ENCODE measurements around the gene CCDC73. TPM values are rescaled to one million over a fixed set of nuclear protein-coding genes. Genes with fewer than 3 reads are reported as not detected.
"Not testable (repeated sequence)": the region's sequence is repeated elsewhere in the genome, so short reads cannot be mapped to it uniquely, and the experiment has no call there.

Gene CCDC73
- total RNA-seq, 1 experiment from 2014 or later = 0.04 TPM

GRCh38 chr11:32615422-32615821 is 179.0 kb downstream of the CCDC73 start:
- H3K9ac ChIP-seq (ENCODE audit: low read length) = no peak overlapping the region
- intact Hi-C loops (cut with micrococcal nuclease) = loop anchor here (1.0 to 10.0 kb wide), 4 partner anchors 89 to 293 kb away; no protein-coding TSS in a partner anchor
- no peaks in the 10 kb centered on the region for H3K4me1 ChIP-seq (ENCODE audit: insufficient read depth, low read length)
- no peak for ATAC-seq
- CTCF ChIA-PET = interaction anchor here (1.3 kb wide), 1 partner anchor 229 kb away, joined by 3 read pairs; no protein-coding TSS in a partner anchor
- BruUV-seq (replicated peaks) = no TSS peak
- TF ChIP-seq EZH2 (IDR thresholded peaks at IDR 0.05; ENCODE audit: low read length, unreplicated experiment) = no peak
- peak; percentile 51; the same call in 1 of the 2 replicates for TF ChIP-seq CTCF (conservative IDR thresholded peaks at IDR 0.05; ENCODE audit: low read depth, low read length)
- no peak overlapping the region for H3K4me3 ChIP-seq (ENCODE audit: low read length)
- no peaks in the 10 kb centered on the region for H3K27me3 ChIP-seq (ENCODE audit: low read length)
- H3K4me2 ChIP-seq (ENCODE audit: low read length) = no peak overlapping the region
- no peaks in the 10 kb centered on the region for H3K36me3 ChIP-seq (ENCODE audit: low read depth, low read length)
- H2AFZ ChIP-seq (ENCODE audit: low read length) = no peak overlapping the region
- H3F3A ChIP-seq (ENCODE audit: low read length, unreplicated experiment) = no peaks in the 10 kb centered on the region
- no peaks in the 10 kb centered on the region for H3K9me2 ChIP-seq (replicated peaks; ENCODE audit: low read length)
- no peaks in the 10 kb centered on the region for H3K79me2 ChIP-seq (ENCODE audit: low read length)
- POLR2A ChIA-PET (ENCODE audit: unreplicated experiment) = no interaction called here
- DNase-seq = peak; percentile 28
- no peaks in the 10 kb centered on the region for H3K9me3 ChIP-seq (ENCODE audit: low read length)
- H4K20me1 ChIP-seq (ENCODE audit: low read length) = no peaks in the 10 kb centered on the region
- no peak overlapping the region for H3K27ac ChIP-seq (ENCODE audit: low read length)

DNA sequence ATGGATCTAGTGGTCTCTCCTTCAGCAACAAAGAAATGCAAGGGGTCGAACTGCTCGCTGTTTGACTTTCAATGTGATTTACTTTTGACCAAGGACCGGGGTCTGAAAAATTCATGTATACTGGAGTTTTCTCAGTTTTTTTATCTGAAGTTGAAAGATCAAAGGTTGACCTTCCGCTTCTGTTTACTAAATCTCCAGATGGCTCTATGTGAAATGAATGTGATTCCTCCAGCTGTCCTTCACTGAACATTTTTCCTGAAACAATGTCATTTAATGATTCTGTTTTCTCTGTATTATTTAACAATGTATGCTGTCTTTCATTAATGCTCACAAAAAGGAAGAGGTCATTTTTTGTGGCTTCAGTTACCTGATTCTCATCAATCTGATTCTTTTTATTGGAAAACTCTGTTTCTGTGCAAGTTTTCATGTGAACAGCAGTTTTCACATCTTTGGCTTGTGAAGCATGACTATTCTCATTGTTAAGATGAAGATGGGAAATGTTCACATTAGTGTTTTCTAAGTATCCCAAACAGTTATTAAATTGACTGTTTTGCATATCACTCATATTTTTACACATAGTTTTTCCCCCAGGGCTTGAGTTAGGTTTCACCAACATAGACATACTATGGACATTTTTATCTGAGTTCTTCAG is 180.8 kb downstream of the CCDC73 start:
- no TSS peak for BruUV-seq (replicated peaks)
- H4K20me1 ChIP-seq (ENCODE audit: low read length) = no peaks in the 10 kb centered on the region
- H3K9ac ChIP-seq (ENCODE audit: low read length) = no peak overlapping the region
- POLR2A ChIA-PET (ENCODE audit: unreplicated experiment) = no interaction called here
- no peaks in the 10 kb centered on the region for H3F3A ChIP-seq (ENCODE audit: low read length, unreplicated experiment)
- DNase-seq (no peak), ATAC-seq (no peak)
- CTCF ChIA-PET = no interaction called here
- no peaks in the 10 kb centered on the region for H3K4me1 ChIP-seq (ENCODE audit: insufficient read depth, low read length)
- TF ChIP-seq EZH2phosphoT487 (IDR thresholded peaks at IDR 0.05; ENCODE audit: borderline replicate concordance, low read length) = no peak
- TF ChIP-seq CTCF (conservative IDR thresholded peaks at IDR 0.05; ENCODE audit: low read depth, low read length) = no peak
- no peak for TF ChIP-seq EZH2 (IDR thresholded peaks at IDR 0.05; ENCODE audit: low read length, unreplicated experiment)
- H3K9me2 ChIP-seq (replicated peaks; ENCODE audit: low read length) = no peaks in the 10 kb centered on the region
- no peak overlapping the region for H3K27ac ChIP-seq (ENCODE audit: low read length)
- no peak overlapping the region for H3K4me3 ChIP-seq (ENCODE audit: low read length)
- H3K9me3 ChIP-seq (ENCODE audit: low read length) = no peaks in the 10 kb centered on the region
- intact Hi-C loops (cut with micrococcal nuclease) = loop anchor here (2.0 to 10.0 kb wide), 2 partner anchors 91 to 291 kb away; no protein-coding TSS in a partner anchor
- H3K27me3 ChIP-seq (ENCODE audit: low read length) = no peaks in the 10 kb centered on the region
- H3K36me3 ChIP-seq (ENCODE audit: low read depth, low read length) = no peaks in the 10 kb centered on the region
- no peaks in the 10 kb centered on the region for H3K79me2 ChIP-seq (ENCODE audit: low read length)
- no peak overlapping the region for H2AFZ ChIP-seq (ENCODE audit: low read length)
- no peak overlapping the region for H3K4me2 ChIP-seq (ENCODE audit: low read length)

GRCh38 chr11:32610797-32611352 is 183.6 kb downstream of the CCDC73 start:
- Histone ChIP-seq H3K9ac (ENCODE audit: low read length) (no peak overlapping the region), H3K27ac (ENCODE audit: low read length) (no peak overlapping the region), H3K4me1 (ENCODE audit: insufficient read depth, low read length) (no peaks in the 10 kb centered on the region), H3K9me2 (replicated peaks; ENCODE audit: low read length) (no peaks in the 10 kb centered on the region), H3K9me3 (ENCODE audit: low read length) (0 out of 2 replicates have a peak, but pooled peaks cover 4% of the 10 kb centered on the region), H2AFZ (ENCODE audit: low read length) (no peak overlapping the region), H3K4me3 (ENCODE audit: low read length) (no peak overlapping the region), H3K79me2 (ENCODE audit: low read length) (no peaks in the 10 kb centered on the region), H4K20me1 (ENCODE audit: low read length) (no peaks in the 10 kb centered on the region), H3F3A (ENCODE audit: low read length, unreplicated experiment) (no peaks in the 10 kb centered on the region), H3K4me2 (ENCODE audit: low read length) (no peak overlapping the region), H3K36me3 (ENCODE audit: low read depth, low read length) (peaks cover 9% of the 10 kb centered on the region), H3K27me3 (ENCODE audit: low read length) (no peaks in the 10 kb centered on the region)
- BruUV-seq (replicated peaks) = no TSS peak
- intact Hi-C loops (cut with micrococcal nuclease) = loop anchor here (10.0 kb wide), 1 partner anchor 94 kb away; no protein-coding TSS in a partner anchor
- ChIA-PET POLR2A (ENCODE audit: unreplicated experiment) (interaction anchor here (0.6 kb wide), 1 partner anchor 77 kb away, joined by 3 read pairs; no protein-coding TSS in a partner anchor), CTCF (no interaction called here)
- DNase-seq (no peak), ATAC-seq (no peak)
- TF ChIP-seq CTCF (conservative IDR thresholded peaks at IDR 0.05; ENCODE audit: low read depth, low read length) (no peak), EZH2phosphoT487 (IDR thresholded peaks at IDR 0.05; ENCODE audit: borderline replicate concordance, low read length) (no peak)

- H3F3A ChIP-seq (ENCODE audit: low read length, unreplicated experiment); DNase-seq; H3K27ac ChIP-seq (ENCODE audit: low read length); CTCF ChIA-PET; H4K20me1 ChIP-seq (ENCODE audit: low read length); H3K4me1 ChIP-seq (ENCODE audit: insufficient read depth, low read length); H3K27me3 ChIP-seq (ENCODE audit: low read length); H3K9me3 ChIP-seq (ENCODE audit: low read length); ATAC-seq; H3K79me2 ChIP-seq (ENCODE audit: low read length); intact Hi-C loops (cut with micrococcal nuclease); H3K4me3 ChIP-seq (ENCODE audit: low read length); H3K9me2 ChIP-seq (replicated peaks; ENCODE audit: low read length); POLR2A ChIA-PET (ENCODE audit: unreplicated experiment); H3K9ac ChIP-seq (ENCODE audit: low read length); BruUV-seq (replicated peaks); H2AFZ ChIP-seq (ENCODE audit: low read length); H3K4me2 ChIP-seq (ENCODE audit: low read length): not testable (repeated sequence)
- H3K36me3 ChIP-seq (ENCODE audit: low read depth, low read length) = peaks cover 23% of the 10 kb centered on the region
Measured at GRCh38 chr11:32608826-32609225, 185.6 kb downstream of the CCDC73 start.
